ENCODE data around the gene ZBTB20.

- no peak for TF ChIP-seq CTCF (IDR thresholded peaks at IDR 0.05; ENCODE audit: low read depth, low read length)
- no peak for TF ChIP-seq EZH2phosphoT487 (IDR thresholded peaks at IDR 0.05; ENCODE audit: low read depth)
Observed at GRCh38 chr3:115141033-115141757, 5.9 kb downstream of the ZBTB20 start.

All from OCI-LY3 (cell line).